ENCODE measurements around the gene MLLT11.
"Not testable (repeated sequence)": the region's sequence is repeated elsewhere in the genome, so short reads cannot be mapped to it uniquely, and the experiment has no call there.

Gene MLLT11

DNA sequence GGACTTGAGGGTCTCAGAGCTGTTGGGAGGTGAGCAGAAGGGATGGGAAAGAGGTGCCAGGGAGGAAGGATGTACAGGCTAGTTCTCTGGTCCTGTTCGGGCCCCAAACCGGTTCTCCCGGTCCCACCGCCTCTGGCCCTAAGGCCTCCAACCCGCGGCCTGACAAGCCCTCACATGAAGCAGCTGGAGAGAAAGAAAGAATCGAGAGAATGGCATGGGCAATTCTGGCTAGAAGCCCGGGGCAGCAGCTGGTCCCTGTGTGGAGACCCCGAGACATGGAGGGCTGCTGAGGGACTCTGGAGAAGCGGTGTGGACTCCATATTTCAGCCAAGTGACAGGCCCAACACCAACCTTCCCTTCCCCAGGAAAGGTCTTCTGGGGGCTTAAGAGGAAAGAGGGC lies 1.5 kb upstream of the MLLT11 start:
- DNase-seq, result no peak

DNA sequence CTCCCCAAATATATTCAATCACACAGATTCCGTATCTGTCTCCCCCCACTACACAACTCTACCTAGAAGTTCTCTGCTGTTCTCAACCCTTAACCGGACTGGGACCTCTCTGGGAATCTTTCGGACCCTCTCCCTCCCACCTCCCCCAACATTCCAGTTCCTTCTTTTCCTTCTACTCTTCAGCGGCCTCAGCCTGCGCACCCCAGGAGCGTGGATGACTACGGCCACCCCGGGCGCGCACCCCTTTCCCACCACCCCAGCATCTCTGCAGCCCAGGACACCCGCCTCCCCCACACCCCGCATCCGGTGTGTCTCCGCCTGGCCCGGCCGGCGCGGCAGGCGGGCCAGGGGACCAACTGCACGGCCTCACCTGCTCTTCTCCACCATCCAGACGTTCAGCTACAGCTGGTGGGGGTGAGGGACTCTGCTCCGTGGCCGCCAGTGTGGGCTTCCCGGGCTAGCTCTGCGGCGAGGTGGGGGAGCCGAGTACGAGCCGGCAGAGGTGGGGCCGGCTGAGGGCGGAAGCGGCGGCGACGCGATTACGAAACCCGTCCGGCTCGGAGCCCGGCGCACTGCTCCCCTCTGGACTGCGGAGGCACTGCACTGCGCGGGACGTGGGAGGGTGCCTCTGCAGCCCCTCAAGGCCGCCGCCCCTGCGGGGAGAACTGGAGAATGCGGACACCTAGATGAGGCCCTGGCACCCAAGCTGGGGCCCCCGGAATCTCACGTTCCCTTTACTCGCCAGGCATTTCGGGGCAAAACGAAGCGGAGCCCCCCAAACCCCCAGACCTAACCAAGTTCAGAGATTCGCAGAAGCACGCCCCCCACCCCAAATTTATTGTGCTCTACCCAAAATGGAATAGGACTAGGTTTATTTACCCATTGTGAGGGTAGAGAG lies 839 bp upstream of the MLLT11 start, which contains the start of gene CDC42SE1:
Gene CDC42SE1, minus strand, starts transcription at position 514 of the 898 bp plus-strand sequence. CDS start 3,892 bp downstream, outside the sequence.
- peak; percentile 79 for DNase-seq

DNA sequence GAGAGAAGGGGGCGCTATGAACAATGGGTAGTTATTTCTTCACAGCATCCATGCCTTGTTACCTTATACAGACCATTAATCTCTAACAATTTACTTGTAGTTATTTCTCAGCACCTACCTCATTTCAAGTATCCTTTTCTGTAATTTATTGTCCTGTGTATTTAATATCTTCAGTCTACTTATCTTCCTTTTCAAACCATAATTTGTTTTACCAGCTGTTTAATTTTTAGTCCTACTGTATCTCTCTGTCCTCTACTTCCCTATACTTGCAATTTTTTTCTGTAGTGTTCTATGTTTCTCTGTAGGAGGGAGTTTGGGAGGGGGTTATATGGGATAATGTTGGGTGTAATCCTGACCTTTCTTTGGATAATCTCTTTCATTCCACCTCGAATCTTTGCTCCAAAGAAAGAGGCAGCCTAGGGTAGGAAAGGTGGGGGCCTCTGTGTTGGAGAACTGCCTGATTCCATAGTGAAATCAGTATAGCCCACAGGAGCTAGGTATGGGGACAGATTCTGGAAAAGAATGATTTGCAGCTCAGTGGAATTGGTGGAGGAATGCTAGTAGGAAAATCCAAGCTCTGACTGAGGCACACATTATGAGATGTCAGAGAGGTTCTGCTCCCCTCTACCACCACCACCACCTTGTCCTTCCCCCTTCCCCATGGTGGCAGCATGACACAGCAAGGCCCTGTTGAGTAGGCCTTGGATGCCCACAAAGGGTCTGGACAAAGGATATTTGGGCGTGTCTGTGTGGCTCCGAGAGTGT lies 642 bp downstream of the MLLT11 start:
- DNase-seq, result no peak

DNA sequence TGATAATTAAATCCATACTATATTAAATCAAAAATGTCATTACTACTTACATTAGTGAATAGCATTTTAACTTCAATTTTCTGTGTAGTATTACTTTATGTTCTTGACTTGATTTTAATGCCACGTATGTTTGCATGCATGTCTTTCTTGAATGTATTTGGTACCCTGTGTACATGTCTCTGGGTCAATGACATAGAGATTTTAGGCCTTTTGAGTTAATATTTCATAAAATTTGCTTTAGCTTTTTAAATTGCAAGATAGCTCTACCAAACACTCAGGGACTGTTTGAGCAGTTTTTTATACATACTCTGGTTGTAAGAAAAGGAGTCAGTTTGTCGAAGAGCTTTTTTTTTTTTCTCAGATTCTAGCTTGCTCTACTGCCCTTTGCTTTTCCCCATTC lies 1.5 kb downstream of the MLLT11 start:
- no peak for DNase-seq

DNA sequence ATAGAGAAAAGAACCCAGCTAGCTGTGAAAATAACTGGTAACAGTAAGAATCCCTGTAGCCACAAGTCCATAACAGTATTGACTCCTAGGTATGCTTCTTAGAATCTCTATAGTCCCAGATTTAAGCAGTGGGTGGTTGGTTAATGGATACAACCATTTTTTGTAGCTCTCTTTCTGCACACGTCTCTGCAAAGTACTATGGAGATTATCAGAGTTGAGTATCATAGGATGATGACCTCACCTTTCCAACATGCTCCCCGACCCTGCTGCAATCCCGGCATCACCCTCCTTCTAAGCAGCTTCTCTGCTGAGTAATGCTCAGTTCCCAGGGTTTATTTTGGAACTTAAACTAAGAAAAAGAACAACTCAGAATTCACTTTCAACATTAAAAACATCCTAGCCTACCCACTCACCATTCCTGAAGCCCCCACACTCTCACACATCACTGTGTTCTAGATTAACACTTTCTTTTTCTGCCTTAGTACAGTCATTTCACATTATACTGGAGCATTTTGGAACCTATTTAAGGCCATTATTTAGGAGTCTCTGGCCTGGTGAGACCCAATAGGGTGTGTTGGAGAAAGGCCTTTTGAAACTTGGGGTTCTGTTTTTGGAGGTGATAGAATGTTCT lies 2.7 kb downstream of the MLLT11 start:
- DNase-seq, result no peak

DNA sequence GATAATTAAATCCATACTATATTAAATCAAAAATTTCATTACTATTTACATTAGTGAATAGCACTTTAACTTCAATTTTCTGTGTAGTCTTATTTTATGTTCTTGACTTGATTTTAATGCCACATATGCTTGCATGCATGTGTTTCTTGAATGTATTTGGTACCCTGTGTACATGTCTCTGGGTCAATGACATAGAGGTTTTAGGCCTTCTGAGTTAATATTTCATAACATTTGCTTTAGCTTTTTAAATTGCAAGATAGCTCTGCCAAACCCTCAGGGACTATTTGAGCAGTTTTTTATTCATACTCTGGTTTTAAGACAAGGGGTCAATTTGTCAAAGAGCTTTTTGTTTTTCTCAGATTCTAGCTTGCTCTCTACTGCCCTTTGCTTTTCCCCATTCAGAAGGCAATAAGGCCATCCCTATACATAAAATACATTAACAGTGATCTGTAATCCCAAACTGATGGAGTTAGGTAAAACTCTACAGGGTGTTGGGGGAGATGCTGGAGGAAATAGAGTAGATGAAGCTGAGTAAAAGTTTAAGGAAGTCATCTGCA lies 5.0 kb downstream of the MLLT11 start:
- no peak for DNase-seq

DNA sequence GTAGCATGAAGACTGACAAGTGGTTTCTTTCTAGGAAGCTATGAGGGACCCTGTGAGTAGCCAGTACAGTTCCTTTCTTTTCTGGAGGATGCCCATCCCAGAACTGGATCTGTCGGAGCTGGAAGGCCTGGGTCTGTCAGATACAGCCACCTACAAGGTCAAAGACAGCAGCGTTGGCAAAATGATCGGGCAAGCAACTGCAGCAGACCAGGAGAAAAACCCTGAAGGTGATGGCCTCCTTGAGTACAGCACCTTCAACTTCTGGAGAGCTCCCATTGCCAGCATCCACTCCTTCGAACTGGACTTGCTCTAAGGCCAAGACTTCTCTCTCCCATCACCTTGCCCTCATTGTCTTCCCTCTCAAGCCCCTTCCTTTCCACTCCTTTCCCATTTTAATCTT lies 7.0 kb downstream of the MLLT11 start:
- no peak for DNase-seq

DNA sequence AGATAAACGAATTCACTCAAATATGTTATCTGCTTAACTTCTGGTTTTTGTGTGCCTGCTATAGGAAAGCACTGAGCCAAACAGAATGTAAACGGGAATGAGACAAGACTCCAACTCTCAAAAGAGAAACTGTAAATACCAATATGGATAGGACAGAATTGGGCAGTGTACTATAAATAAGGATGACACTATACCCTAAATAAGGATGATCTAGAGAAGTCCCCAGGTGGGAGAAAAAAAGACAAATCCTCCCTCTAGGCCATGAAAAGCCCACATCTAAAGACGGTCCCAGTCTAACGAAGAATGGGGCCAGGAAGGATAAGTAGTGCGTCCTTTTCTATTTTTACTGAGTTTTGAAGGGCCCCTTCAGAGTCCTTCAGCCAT lies 8.9 kb downstream of the MLLT11 start:
- DNase-seq, result no peak

DNA sequence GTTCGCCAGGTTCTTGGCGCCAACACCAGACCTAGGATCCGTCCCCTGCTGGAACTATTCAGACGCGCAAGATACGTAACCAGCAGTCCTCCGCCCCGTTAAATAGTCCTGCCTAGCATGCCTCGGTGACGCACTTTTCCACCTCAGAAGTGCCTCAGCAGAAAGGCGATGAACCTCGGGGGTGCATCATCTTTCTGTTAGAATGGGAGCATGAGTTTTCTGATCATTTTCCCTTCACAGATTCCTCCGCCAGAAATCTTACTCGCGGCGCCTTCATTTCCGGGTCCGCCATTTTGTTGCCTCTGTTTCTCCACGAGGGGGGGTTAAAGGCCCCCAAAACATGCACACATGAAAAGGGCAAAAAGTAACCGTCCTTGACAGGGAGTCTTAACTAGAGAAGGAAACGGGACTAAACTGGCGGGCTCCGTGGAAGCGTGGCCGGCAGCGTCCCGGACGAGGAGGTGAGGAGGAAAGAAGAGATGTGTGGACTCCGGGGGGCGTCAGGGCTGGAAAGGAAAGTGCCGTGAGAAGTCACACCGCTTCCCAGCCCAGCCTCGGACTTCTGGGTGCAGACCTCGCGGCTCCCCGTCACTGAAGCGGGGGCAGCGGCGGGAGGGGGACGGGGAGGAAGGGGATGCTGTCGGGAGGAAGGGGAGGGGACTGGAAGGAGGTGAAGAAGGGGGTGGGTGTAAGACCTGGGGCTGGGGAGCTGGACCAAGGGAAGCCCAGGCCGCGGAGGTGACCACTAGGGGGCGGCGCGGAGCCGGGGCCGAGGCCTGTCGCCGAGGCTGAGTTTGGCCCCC lies 10.5 kb downstream of the MLLT11 start, which contains the start of gene GABPB2:
Gene GABPB2, plus strand, starts transcription at position 288 of the 803 bp plus-strand sequence. CDS start 17,429 bp downstream, outside the sequence.
- peak; percentile 79 for DNase-seq

DNA sequence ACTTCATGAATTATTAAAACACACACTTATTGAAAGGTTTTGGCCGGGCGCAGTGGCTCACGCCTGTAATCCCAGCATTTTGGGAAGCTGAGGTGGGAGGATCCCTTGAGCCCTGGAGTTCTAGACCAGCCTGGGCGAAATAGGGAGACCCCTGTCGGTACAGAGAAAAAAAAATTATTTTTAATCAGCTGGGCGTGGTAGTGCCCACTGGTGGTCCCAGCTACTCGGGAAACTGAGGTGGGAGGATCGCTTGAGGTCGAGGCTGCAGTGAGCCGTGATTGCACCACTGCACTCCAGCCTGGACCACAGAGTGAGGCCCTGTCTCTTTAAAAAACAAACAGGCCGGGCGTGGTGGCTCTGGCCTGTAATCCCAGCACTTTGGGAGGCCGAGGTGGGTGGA lies 12.0 kb downstream of the MLLT11 start:
- DNase-seq, result no peak

DNA sequence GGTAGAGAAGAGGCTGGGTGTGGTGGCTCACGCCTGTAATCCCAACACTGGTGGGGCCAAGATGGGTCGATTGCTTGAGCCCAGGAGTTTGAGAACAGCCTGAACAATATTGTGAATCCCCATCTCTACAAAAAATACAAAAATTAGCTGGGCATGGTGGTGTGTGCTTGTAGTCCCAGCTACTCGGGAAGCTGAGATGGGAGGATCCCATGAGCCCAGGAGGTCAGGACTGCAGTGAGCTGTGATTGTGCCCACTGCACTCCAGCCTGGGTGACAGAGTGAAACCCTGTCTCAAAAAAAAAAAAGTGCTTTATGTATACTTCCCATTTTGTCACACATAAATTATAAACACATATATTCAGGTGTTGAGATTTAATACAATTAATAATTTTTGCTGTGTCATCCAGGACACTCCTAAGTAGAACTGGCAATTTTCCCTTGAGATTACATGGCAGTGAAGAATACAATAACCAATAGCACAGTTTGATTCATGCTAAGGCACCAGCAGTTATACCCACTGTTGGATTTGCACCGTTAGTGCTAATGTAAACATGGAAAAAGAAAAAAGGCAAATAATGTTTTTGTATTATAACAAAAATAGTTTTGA lies 25.9 kb downstream of the MLLT11 start:
- DNase-seq, result no peak

DNA sequence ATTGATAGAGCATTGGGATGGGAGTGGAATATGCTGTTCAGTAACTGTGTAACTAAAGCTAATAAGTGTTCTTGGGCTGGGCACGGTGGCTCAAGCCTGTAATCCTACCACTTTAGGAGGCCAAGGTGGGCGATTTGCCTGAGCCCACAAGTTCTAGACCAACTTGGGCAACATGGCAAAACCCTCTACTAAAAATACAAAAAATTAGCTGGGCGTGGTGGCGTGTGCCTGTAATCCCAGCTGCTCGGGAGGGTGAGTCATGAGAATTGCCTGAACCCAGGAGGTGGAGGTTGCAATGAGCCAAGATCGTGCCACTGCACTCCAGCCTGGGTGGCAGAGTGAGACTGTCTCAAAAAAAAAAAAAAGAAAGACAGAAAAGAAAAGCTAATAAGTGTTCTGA lies 37.2 kb downstream of the MLLT11 start:
- DNase-seq, result not testable (repeated sequence)

DNA sequence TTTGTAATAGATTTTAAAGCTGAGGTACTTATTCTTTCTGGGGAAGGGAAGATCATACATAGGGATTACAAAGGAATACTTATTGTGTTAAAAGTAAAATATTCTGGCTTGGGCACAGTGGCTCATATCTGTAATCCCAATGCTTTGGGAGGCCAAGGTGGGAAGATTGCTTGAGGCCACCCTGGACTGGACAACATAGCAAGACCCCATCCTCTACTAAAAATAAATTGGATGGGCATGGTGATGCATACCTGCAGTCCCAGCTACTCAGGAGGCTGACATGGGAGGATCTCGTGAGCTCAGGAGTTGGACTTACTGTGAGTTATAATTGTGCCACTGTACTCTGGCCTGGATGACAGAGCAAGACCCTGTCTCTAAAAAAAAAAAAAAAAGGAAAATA lies 37.9 kb downstream of the MLLT11 start:
- no peak for DNase-seq

DNA sequence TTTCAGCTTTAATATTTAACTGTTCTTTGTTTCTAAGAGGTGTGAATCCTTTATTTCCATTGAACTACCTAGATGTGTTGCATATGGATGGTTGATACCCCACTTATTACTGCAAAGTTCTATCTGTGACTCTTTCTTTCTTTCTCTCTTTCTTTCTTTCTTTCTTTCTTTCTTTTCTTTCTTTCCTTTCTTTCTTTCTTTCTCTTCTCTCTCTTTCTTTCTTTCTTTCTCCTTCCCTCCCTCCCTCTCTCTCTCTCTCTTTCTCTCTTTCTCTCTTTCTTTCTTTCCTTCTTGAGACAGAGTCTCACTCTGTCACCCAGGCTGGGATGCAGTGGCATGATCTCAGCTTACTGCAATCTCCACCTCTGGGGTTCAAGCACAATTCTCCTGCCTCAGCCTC lies 44.4 kb downstream of the MLLT11 start:
- DNase-seq, result no peak

DNA sequence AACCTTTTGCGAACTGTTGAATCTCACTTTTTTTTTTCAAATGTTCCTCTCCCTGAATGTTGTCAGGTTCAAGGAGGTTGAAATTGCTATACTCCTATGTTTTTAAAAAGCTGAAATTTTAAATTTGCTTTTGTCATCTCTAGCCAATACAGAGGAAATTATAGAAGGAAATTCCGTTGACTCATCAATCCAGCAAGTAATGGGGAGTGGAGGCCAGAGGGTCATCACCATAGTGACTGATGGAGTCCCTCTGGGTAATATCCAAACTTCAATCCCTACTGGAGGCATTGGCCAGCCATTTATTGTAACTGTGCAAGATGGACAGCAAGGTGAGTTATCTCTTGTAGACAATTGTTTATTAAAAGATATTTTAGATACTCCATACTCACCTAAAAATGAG lies 46.7 kb downstream of the MLLT11 start:
- DNase-seq, result no peak

DNA sequence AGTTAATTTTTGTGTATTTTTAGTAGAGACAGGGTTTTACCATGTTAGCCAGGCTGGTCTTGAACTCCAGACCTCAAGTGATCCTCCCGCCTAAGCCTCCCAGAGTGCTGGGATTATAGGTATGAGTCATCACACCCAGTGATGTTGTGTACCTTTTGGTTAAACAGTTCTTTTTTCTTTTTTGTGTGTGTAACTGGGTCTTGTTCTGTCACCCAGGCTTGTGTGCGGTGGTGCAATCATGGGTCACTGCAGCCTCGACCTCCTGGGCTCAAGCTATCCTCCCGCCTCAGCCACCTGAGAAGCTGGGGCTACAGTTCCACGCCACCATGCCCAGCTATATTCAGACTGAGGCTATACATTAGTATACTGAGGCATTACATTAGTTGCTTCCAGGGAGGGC lies 48.1 kb downstream of the MLLT11 start:
- DNase-seq, result no peak

DNA sequence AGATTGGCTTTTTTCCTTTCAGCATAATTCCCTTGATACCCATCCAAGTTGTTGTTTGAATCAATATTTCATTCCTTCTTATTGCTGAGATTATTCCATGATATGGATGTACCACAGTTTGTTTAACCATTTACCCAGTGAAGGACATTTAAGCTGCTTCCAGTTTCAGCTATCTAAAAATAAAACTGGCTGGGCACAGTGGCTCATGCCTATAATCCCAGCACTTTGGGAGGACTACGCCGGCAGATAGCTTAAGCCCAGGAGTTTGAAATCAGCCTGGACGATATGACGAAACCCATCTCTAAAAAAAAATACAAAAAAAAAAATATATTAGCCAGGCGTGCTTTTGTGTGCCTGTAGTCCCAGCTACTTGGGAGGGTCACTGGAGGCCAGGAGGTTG lies 53.7 kb downstream of the MLLT11 start:
- DNase-seq, result no peak

Data from activated effector memory CD4-positive, alpha-beta T cell treated with Interleukin-2 at 50 U/mL for 16 hours (primary cell).